HG02884 (cell line): ENCODE data around the gene POU2F3.

ENCODE experiments used
- ATAC-seq: cut with Tn5 transposase; IDR thresholded peaks from one replicate; pipeline ENCODE4 v1.9.1; 2021; ENCODE audit warnings: mild to moderate bottlenecking, moderate library complexity; ENCODE audit not compliant: unreplicated experiment

Gene POU2F3

GRCh38 chr11:120310870-120311269, 70.9 kb downstream of the POU2F3 start:
- no peak for ATAC-seq

- no peak for ATAC-seq
Measured at GRCh38 chr11:120314861-120315260, 74.9 kb downstream of the POU2F3 start.

DNA sequence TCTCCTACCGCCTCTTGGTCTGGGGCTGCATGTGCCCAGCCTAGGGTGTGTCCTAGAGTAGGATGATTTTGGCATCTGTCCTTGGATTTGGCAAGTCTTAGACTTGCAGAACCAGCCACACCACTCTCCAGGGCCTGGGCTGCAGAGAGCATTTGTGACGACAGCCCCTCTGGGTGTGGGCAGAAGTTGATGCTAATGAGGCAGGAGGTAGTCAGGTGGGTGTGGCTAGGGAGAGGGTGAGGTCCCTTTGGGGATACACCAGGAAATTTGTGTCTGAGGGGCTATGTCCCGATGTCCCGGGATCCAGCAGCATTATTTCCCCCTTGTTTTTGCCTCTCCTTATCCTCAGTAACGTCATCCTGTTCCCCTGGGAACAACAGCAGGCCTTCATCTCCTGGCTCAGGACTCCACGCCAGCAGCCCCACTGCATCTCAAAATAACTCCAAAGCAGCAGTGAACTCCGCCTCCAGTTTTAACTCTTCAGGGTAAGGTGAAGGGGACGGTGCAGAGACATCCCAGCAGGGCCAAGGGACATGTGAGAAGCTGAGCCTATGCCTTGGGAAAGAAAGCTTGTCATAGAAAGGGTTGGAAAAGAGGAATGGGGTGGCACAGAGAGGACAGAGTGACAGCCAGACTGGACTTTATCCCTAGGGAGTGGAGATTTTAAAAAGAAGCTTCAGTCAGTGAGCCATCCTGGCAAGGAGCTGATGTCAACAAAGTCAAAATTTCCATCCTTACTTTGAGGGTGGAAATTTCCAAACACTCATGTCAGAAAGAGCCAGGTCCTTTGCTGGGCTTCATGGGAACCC, 77.1 kb downstream of the POU2F3 start:
- ATAC-seq: no peak

DNA sequence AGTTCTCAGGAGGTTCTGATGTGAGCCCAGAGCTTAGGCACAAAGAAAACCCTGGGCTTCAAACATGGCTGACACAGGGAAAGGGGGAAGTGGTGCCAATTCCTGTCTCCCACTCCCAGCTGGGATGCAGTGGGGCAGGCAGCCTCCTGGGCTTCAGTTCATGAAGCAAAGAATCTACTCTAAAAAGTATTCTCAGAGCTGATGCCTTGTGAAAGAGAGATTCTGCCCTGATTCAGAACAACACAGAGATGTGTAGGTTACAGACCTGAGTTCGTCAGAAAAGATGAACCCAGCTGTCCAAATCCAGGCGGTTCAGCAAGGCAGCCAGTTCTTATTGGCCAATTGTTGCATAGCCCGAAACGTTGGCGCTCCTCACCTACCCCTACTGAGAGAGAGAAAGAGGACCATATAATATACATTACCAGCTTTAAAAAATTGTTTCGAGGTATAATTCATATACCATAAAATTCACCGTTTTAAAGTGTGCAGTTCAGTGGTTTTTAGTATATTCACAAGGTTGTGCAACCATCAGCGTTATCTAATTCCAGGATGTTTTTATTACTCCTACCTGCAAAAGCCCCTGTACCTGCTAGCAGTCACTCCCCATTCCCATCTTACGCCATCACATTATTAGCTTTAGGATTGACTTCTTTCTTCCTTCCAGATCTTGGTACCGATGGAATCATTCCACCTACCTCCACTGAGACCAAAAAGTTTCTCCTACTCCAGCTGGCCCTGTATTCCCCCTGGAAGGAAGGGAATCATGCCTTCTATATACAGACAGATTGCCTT, 77.9 kb downstream of the POU2F3 start:
- ATAC-seq: no peak

GRCh38 chr11:120318906-120319305, 79.0 kb downstream of the POU2F3 start:
- ATAC-seq: no peak

GRCh38 chr11:120324932-120325810, 85.2 kb downstream of the POU2F3 start, which contains the start of gene TLCD5:
Gene TLCD5 (plus strand): TSS chr11:120325299. CDS start chr11:120327442, 2,143 bp downstream.
- peak; percentile 51 for ATAC-seq

- ATAC-seq: no peak
Measured at GRCh38 chr11:120326228-120326627, 86.3 kb downstream of the POU2F3 start.

DNA sequence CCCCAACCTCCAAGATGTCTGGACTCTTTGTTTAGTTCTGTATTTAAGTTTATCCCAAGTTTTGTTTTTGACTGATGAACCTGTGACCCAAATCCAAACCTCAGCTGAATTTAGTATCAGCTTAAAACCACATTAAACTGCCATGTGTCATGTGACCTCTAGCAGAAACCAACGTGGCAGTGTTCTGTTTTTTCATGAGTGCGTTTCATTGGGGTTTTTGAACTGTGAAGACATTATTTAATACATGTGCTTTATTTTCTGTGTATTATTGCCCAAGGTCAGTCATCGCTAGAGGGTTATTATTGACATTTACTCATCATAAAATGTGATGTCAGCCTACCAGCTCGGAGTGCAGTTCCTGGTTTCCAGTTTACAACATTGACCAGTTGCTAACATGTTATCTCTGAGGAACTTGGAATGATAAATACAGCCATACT, 86.9 kb downstream of the POU2F3 start:
- no peak for ATAC-seq

DNA sequence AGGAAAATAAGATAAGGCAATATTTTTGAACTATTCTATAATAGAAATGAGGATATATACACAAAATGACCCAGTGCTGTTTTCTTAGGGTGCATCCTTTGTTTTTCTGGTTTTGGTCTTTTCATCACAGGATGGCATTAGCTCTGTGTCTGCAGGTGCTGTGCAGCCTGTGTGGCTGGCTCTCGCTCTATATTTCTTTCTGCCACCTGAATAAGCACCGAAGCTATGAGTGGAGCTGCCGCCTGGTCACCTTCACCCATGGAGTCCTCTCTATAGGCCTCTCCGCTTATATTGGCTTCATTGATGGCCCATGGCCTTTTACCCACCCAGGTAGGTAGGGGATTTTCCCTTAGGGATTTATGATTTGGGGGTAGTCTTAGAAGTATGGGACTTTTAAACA, 87.4 kb downstream of the POU2F3 start:
- no peak for ATAC-seq

DNA sequence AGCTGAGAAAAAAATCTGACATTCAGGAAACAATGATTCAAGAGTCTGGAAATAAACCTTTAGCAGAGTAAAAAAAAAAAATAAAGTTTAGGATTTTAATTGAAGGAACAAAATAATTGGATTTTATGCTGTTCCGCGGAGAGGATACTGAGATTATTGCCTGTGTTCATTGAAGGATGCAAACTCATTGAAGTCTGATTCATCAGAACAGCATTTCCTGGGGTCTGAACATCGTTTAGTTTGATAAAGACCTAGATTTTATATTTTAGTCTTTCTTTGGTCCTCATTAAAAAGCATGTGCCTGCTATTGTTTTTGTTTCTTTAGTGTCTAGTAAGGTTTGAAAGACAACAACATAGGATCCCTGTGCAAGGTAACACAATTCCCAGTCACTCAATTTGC, 89.6 kb downstream of the POU2F3 start:
- no peak for ATAC-seq

DNA sequence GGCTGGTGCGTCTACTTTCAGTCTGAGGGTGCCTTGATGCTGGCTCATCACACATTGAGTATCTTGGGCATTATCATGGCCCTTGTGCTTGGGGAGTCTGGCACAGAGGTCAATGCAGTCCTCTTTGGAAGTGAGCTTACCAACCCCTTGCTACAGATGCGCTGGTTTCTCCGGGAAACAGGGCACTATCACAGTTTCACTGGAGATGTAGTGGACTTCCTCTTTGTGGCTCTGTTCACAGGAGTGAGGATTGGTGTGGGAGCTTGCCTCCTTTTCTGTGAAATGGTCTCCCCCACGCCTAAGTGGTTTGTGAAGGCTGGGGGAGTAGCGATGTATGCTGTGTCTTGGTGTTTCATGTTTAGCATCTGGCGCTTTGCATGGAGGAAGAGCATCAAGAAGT, 90.1 kb downstream of the POU2F3 start:
- ATAC-seq: no peak

DNA sequence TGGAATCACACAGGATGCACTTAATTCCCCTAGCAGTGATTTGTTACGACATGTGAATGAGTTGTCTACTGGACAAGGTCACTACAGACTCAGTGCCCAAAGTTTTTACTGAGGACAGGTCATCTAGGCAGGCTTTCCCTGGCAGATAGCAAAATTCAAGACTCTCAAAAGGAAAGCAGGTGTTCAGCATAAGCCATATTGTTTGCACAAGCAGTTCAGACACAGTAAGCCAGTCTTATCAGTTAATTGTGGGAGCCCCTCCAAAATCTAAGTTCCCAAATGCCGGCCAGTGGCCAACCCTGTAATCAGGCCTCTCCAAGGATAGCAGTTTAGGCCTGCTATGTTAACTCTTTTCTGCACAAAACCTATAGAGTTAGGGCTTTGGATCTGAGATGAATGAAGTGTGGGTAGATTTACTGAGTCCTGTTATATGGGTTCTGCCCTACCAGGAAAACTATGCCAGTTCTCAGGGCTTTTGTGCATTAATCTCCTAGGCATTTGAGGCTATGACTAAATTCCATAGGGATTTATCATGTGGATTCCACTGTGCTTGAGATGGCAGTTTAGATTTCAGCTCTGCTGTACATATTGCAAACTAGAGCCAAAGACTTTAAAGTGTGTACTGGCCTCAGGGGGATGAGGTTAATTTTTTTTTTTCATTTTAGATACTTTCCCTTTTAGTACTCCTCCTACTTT, 91.5 kb downstream of the POU2F3 start:
- no peak for ATAC-seq

DNA sequence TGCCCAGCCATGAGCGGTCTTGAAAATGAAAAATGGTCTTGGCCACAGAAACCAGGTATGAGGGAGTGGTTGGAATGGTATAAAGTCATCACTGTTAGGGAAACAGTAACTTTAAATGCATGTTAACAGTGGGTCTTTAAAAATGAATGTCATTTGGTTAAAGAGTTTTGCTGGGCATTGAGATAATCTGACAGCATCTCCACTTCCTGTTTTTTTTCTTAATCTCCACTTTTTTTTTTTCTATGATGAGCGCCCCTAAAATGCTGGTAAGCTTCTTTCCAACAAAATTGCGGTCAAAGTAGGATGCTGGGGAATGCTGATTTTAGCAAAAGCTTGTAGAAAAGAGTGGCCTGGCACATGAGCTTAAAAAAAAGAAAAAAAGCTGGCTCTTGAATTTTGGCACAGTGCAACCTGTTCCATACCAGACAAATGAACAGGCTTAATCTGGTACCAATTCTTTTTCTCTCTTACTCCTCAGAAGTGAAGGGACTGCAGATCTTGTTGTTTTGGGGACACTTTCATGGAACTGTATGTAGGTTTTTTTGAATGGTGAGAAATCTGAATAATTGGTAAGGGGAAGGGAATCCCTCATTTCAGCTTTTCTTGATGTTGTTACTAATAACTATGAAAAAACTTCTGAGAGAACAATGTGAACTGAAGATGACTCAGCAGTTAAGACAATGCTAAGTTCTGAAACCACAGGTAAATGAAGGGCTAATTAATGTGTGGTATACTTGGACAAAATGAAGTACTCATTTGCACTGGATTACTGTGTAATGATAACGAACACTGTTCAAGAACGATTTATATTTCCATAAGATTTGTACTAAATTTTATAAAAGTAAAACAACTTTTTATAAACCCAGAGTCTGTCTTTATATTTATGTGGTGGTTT, 93.1 kb downstream of the POU2F3 start:
- no peak for ATAC-seq

DNA sequence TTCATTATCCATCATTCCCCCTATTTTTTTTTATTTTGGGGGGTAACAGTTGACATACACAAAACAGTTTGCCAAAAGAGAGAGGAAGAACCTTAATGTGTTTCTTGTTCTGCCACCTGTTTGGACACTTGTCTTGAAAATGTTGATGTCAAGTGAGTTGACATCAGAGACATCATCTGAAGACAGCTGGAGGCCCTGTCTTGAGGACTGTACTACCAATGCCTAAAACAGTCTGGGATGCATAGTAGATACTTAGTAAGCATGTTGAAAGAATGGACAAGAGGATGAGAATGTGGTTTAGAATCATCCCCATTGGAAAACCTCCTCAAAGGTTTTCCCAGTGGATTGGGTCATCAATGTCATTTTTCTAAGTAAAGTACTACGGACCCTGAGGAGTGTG, 93.9 kb downstream of the POU2F3 start:
- no peak for ATAC-seq

DNA sequence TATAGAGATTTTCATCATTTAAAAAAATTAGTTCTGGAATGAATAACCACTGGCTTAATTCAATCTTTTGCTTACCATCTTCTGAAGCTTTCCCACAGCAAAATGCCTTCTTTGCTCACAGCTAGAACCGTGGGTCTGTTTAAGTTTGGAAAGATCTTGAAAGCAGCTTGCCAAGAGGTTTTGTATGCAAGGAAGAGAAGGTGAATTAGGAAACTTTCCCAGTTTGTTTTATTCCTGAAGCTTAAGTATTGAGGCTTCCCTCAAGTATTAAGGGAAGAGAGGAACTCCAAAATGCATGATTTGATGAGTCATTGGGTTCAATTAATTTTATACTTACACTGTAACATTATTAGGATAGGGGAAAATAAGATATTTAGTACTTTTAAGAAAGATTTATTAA, 94.4 kb downstream of the POU2F3 start:
- ATAC-seq: no peak

DNA sequence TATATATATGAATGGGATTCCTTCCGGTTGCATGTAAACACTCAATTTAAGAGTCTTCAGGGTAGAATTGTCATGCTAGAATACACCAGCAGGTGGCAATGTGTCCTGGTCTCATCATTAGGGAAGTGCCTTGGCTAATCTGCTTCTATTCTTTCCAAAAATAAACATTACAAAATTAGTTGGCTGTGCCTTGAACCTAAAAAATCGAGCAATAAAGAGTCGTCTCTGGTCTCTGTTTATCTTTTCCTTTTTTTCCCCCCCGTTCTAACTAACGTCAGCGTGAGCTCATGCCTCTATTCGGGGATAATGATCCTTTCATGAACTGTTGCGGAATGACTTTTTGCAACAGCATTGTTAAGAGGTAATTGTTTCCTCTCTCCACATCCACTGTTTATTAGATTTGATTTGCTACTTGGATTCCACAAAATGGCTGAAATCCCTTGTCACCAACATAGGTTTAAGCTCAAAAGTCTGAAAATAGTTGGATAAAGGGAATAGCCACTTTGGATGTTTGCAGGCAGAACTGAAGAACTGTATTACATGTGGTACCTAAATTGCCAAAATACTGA, 95.0 kb downstream of the POU2F3 start:
- no peak for ATAC-seq

DNA sequence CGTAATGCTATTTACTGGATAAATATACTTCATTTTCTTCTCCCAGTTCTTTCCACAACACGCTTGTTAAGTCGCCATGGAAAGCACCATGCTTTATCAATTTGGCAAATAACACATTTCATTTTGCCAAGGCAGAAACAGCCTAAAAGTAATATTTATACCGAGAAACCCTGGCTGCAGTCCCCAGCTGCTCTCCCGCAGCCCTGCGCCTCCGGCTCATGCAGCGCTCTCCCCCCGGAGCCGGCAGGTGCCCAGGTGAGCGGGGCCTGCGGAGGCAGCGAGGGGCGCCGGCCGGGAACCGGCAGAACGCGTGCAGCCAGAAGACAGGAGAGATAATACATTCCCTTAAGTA, 95.6 kb downstream of the POU2F3 start:
- ATAC-seq: no peak

DNA sequence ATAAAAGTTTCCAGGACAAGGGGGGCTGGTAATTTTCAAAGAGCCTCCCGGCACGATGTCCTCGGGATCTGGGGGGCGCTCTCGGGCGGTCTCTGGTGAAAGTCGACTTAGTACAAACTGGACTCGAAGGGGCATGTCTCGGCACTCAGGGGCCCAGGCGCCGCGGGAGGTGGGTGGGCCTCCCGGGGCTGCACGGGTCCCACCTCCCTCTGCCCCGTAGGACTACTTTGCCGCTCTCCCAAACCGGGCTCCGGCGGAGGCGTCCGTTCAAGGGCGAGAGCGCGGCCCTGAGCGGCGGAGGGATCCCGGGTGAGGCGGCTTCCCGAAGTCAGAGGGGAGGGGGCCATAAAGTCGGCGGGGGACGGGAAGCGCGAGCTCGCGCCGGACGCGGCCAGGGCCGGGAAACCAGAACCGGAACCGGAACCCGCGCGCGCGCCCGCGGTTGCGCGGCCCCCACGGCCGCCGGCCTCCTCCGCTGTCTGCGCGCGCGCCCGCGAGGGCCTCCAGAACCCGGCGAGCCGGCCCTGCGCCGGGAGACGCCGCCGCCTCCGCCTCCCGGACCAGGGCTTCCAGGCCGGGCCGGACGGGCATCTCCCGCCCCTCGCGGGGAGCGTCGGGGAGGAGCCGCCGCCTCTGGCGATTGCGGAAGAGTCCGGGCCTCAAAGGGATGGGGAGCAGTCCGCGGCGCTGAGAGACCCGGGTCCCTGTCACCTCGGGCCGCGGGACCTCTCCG, 96.1 kb downstream of the POU2F3 start, which contains the start of gene ARHGEF12:
Gene ARHGEF12, plus strand, starts transcription at position 506 of the 733 bp plus-strand sequence. CDS start 831 bp downstream, outside the sequence.
- peak; percentile 50 for ATAC-seq
